Gastroesophageal sphincter (tissue), 2 donors: ENCODE data around the gene ARHGEF10L.
"Not testable (repeated sequence)": the region's sequence is repeated elsewhere in the genome, so short reads cannot be mapped to it uniquely, and the experiment has no call there.

Experiments used
- EP300 ChIP-seq: sonication (generic); formaldehyde crosslinking; IDR thresholded peaks from one replicate; pipeline ENCODE4 v1.6.1; 2017; ENCODE audit warnings: antibody characterized with exemption, mild to moderate bottlenecking
- POLR2A ChIP-seq, 2 donors: fragments of 450-650 bp; IDR thresholded peaks; one replicate each; pipeline ENCODE4 v1.6.1; 2017; ENCODE audit warnings: antibody characterized with exemption in 2 of 2, mild to moderate bottlenecking in 2 of 2, moderate library complexity in 1 of 2
- POLR2AphosphoS5 ChIP-seq: sonication (generic); formaldehyde crosslinking; IDR thresholded peaks from one replicate; pipeline ENCODE4 v1.6.1; 2017; ENCODE audit warnings: antibody characterized with exemption

DNA sequence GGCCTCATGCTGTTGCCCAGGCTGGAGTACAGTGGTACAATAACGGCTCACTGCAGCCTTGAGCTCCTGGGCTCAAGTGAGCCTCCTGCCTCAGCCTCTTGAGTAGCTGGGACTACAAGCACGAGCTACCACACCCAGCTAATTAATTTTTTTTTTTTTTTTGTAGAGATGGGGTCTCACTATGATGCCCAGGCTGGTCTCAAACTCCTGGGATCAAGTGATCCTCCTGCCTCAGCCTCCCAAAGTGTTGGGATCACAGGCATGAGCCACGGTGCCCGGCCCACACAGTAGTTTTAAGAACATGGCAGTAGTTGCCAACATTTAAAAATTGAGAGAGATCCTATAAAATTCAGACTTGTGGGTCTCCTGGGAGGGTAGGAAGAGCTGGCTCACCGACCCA is 89.5 kb downstream of the ARHGEF10L start:
- TF ChIP-seq POLR2A (IDR thresholded peaks at IDR 0.05); EP300; POLR2AphosphoS5: not testable (repeated sequence)
